ENCODE results near the gene FAM98C.

FAM98C gene

GRCh38 chr19:38441657-38442348, 38.9 kb downstream of the FAM98C start:
- H3K79me2 ChIP-seq (ENCODE audit: insufficient read depth, low read depth), result no peaks in the 10 kb centered on the region
- no peak for TF ChIP-seq CTCF (conservative IDR thresholded peaks at IDR 0.05; ENCODE audit: low read depth, low read length)
- H3K4me2 ChIP-seq, result no peak overlapping the region
- H3K4me3 ChIP-seq (IDR thresholded peaks at IDR 0.05; ENCODE audit: insufficient read depth, low read depth, low read length), result no peak overlapping the region
- no peak overlapping the region for H3K9ac ChIP-seq
- no peak overlapping the region for H3K27ac ChIP-seq
- H2AFZ ChIP-seq (ENCODE audit: low read depth), result no peak overlapping the region
- peaks cover 8% of the 10 kb centered on the region; the same call in 1 of the 2 replicates for H3K27me3 ChIP-seq (ENCODE audit: insufficient read depth, low read depth)
- H3K4me1 ChIP-seq (ENCODE audit: low read depth, poor library complexity, severe bottlenecking), result no peaks in the 10 kb centered on the region
- H4K20me1 ChIP-seq (ENCODE audit: insufficient read depth), result no peaks in the 10 kb centered on the region
- no peaks in the 10 kb centered on the region for H3K36me3 ChIP-seq (ENCODE audit: insufficient read depth)

- Histone ChIP-seq H3K4me2 (no peak overlapping the region), H3K79me2 (ENCODE audit: insufficient read depth, low read depth) (no peaks in the 10 kb centered on the region), H3K9ac (no peak overlapping the region), H3K4me3 (IDR thresholded peaks at IDR 0.05; ENCODE audit: insufficient read depth, low read depth, low read length) (no peak overlapping the region), H3K4me1 (ENCODE audit: low read depth, poor library complexity, severe bottlenecking) (no peaks in the 10 kb centered on the region), H3K36me3 (ENCODE audit: insufficient read depth) (no peaks in the 10 kb centered on the region), H3K27ac (no peak overlapping the region), H4K20me1 (ENCODE audit: insufficient read depth) (no peaks in the 10 kb centered on the region), H3K27me3 (ENCODE audit: insufficient read depth, low read depth) (peaks cover 8% of the 10 kb centered on the region; the same call in 1 of the 2 replicates), H2AFZ (ENCODE audit: low read depth) (no peak overlapping the region)
- no peak for TF ChIP-seq CTCF (conservative IDR thresholded peaks at IDR 0.05; ENCODE audit: low read depth, low read length)
Measured at GRCh38 chr19:38442736-38443135, 39.8 kb downstream of the FAM98C start.

DNA sequence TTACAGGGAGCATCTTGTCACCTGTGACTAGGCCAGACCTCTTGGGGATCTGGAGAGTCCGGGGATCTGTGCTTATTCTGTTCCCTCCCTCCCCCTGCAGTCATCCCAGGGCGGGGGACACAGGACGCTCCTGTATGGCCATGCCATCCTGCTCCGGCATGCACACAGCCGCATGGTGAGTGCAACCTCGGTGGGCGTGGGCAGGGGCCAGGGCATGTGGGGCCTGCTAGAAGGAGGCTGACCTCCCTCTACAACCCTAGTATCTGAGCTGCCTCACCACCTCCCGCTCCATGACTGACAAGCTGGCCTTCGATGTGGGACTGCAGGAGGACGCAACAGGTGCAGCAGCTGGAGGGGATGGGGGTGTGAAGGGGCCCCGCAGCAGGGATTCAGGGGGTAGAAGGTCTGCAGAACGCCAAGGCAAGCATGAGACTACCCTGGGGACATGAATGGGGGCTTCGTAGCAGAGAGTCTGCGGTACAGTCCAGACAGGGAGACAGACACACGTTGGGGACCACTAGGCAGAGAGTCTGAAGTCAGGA, 40.6 kb downstream of the FAM98C start:
- Histone ChIP-seq H4K20me1 (ENCODE audit: insufficient read depth) (no peaks in the 10 kb centered on the region), H2AFZ (ENCODE audit: low read depth) (no peak overlapping the region), H3K27me3 (ENCODE audit: insufficient read depth, low read depth) (peaks cover 10% of the 10 kb centered on the region; the same call in 1 of the 2 replicates), H3K4me2 (no peak overlapping the region), H3K79me2 (ENCODE audit: insufficient read depth, low read depth) (no peaks in the 10 kb centered on the region), H3K27ac (no peak overlapping the region), H3K4me1 (ENCODE audit: low read depth, poor library complexity, severe bottlenecking) (no peaks in the 10 kb centered on the region), H3K4me3 (IDR thresholded peaks at IDR 0.05; ENCODE audit: insufficient read depth, low read depth, low read length) (no peak overlapping the region), H3K9ac (no peak overlapping the region), H3K36me3 (ENCODE audit: insufficient read depth) (no peaks in the 10 kb centered on the region)
- TF ChIP-seq CTCF (conservative IDR thresholded peaks at IDR 0.05; ENCODE audit: low read depth, low read length), result no peak

- no peak overlapping the region for H3K4me3 ChIP-seq (IDR thresholded peaks at IDR 0.05; ENCODE audit: insufficient read depth, low read depth, low read length)
- peaks cover 13% of the 10 kb centered on the region; the same call in 1 of the 2 replicates for H3K27me3 ChIP-seq (ENCODE audit: insufficient read depth, low read depth)
- no peaks in the 10 kb centered on the region for H3K4me1 ChIP-seq (ENCODE audit: low read depth, poor library complexity, severe bottlenecking)
- H3K4me2 ChIP-seq, result no peak overlapping the region
- H3K79me2 ChIP-seq (ENCODE audit: insufficient read depth, low read depth), result no peaks in the 10 kb centered on the region
- H4K20me1 ChIP-seq (ENCODE audit: insufficient read depth), result no peaks in the 10 kb centered on the region
- no peak overlapping the region for H2AFZ ChIP-seq (ENCODE audit: low read depth)
- H3K36me3 ChIP-seq (ENCODE audit: insufficient read depth), result no peaks in the 10 kb centered on the region
- no peak overlapping the region for H3K9ac ChIP-seq
- H3K27ac ChIP-seq, result no peak overlapping the region
- no peak for TF ChIP-seq CTCF (conservative IDR thresholded peaks at IDR 0.05; ENCODE audit: low read depth, low read length)
Measured at GRCh38 chr19:38444026-38444425, 41.1 kb downstream of the FAM98C start.
